GM12891 (cell line): Measurements from ENCODE around the gene HERPUD1.

Experiments
- DNase-seq: peaks from one replicate; pipeline ENCODE4 v3.0.0; 2011; ENCODE audit warnings: low spot score; ENCODE audit not compliant: insufficient read length
- FAIRE-seq: peaks from 2 replicates; lab custom pipeline; 2011; peaks lifted over from hg19 to GRCh38; lab: Jason Lieb, UNC
- PAX5 ChIP-seq: IDR thresholded peaks from 2 replicates; pipeline ENCODE4 v1.6.1; 2011; ENCODE audit warnings: low read length, moderate library complexity, mild to moderate bottlenecking; ENCODE audit not compliant: insufficient read depth, severe bottlenecking
- POLR2A ChIP-seq: IDR thresholded peaks from 2 replicates; pipeline ENCODE4 v1.6.1; 2011; ENCODE audit warnings: low read depth, low read length, control low read depth
- POLR2AphosphoS5 ChIP-seq: IDR thresholded peaks from 2 replicates; pipeline ENCODE4 v1.6.1; 2011; ENCODE audit warnings: low read depth, low read length, control low read depth
- POU2F2 ChIP-seq: IDR thresholded peaks from 2 replicates; pipeline ENCODE4 v1.6.1; 2011; ENCODE audit warnings: low read depth, mild to moderate bottlenecking, control low read depth, low read length, moderate library complexity
- SPI1 ChIP-seq: IDR thresholded peaks from 2 replicates; pipeline ENCODE4 v1.6.1; 2011; ENCODE audit warnings: low read depth, low read length, control low read depth
- TAF1 ChIP-seq: IDR thresholded peaks from 2 replicates; pipeline ENCODE4 v1.6.1; 2011; ENCODE audit warnings: low read depth, low read length, control low read depth

HERPUD1 gene

DNA sequence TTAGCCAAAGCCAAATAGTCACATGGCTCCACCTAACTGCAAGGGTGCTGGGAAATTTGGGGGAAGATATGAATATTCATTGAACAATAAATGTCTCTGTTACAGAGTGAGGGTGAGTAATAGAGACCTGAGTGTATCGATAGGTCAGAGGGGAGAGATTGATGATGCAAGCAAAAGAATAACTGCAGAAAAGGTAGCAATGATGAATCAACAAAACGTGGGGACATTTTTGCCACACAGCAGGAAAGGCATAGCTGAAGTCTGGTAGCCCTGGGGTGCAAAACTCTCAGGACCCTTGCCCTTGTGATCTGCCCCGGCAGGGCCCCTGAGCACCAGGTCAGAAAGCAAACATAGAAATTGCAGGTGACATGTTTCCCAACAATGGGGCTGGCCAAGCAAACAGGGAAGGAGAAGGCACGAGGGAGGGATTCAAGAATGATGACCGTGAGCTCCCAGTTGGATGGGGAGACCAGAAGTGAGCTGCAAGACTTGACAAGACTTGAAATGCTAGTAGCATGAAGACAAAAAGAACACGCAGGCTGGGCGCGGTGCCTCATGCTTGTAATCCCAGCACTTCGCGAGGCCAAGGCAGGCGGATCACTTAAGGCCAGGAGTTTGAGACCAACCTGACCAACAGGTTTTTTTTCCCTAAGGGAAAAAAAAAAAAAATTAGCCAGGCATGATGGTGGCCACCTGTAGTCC is 12.7 kb upstream of the HERPUD1 start:
- FAIRE-seq (no peak), DNase-seq (no peak)
- TF ChIP-seq POU2F2 (peak; percentile 89), POLR2A (no peak), PAX5 (no peak)

DNA sequence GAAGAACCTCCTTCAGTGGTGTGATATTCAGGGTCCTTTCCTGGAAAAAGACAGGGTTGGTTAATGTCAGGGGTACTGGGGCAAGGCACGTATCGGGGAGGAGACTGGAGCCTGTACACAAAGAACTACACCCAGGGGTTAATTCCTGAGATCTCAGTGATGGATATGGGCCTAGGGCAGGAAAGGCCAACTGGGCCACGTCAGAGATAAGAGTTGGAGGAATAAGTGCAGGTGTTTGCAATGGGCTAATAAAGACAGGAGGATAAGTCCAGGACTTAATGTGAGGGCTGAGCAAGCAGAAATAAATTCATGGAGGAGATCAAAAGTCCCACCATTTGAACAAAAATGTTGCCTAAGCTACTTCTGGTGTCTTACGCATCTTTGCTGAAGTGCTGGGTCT is 10.4 kb upstream of the HERPUD1 start:
- DNase-seq (no peak), FAIRE-seq (no peak)
- TF ChIP-seq TAF1 (no peak), POLR2A (no peak)

DNA sequence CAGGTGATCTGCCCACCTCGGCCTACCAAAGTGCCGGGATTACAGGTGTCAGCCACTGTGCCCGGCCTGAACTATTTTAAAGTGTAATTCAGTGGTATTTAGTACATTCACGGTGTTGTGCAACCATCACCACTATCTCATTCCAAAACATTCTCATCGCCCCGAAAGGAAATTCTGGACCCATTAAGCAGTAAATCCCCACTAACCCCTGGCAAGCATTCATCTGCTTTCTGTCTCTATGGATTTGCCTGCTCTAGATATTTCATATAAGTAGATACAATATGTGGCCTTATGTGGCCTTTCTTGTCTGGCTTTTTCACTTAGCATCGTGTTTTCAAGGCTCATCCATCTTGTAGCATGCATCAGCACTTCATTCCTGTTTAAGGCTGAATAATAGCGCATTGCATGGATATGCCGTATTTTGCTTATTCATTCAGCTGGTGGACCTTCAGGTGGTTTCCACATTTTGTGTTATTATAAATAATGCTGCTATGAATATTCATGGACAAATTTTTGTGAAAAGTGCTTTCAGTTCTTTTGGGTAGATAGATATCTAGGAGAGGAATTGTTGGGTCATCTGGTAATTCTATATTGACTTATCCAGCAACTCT is 8.4 kb upstream of the HERPUD1 start:
- FAIRE-seq (no peak), DNase-seq (no peak)
- TF ChIP-seq PAX5 (no peak), POLR2A (no peak), POU2F2 (no peak), SPI1 (no peak), TAF1 (no peak), POLR2AphosphoS5 (no peak)

DNA sequence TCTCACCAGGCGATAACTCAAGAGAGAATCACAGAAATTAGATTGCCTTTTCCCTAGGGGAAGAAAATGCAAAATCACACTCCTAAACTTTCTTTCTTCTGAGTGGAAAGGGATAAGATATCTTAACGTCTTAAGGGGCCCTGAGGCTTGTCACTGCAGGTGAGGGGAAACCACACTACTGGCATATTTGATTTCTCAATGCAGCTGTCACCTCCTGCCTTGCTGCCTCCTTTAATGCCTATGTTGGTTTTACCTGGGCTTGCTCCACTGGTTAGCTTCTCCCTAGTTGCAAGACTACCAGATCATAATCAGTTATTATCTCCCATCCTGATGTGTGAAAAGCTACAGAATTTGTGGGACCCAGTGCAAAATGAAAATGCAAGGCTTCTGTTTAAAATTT is 4.5 kb upstream of the HERPUD1 start:
- FAIRE-seq (no peak), DNase-seq (no peak)
- TF ChIP-seq TAF1 = no peak
- TF ChIP-seq POLR2AphosphoS5 = no peak
- no peak for TF ChIP-seq PAX5
- TF ChIP-seq SPI1 = no peak
- TF ChIP-seq POLR2A = no peak
- TF ChIP-seq POU2F2 = no peak

DNA sequence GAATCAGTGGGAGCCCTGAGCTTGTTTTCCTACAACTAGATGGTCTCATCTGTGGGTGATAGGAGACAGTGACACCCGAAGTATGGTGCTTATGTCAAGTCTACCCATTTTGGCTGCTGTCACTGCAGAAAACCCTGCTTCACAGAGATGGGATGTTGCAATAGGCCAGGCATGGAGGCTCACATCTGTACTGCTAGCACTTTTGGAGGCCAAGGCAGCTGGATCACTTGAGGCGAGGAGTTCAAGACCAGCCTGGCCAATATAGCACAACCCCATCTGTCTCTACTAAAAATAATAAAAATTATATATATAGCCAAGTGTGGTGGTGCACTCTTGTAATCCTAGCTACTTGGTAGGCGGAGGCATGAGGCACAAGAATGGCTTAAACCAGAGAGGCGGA is 2.3 kb upstream of the HERPUD1 start:
- TF ChIP-seq SPI1 (no peak), POLR2AphosphoS5 (no peak), TAF1 (no peak), PAX5 (no peak), POLR2A (no peak), POU2F2 (no peak)
- FAIRE-seq = no peak
- no peak for DNase-seq

DNA sequence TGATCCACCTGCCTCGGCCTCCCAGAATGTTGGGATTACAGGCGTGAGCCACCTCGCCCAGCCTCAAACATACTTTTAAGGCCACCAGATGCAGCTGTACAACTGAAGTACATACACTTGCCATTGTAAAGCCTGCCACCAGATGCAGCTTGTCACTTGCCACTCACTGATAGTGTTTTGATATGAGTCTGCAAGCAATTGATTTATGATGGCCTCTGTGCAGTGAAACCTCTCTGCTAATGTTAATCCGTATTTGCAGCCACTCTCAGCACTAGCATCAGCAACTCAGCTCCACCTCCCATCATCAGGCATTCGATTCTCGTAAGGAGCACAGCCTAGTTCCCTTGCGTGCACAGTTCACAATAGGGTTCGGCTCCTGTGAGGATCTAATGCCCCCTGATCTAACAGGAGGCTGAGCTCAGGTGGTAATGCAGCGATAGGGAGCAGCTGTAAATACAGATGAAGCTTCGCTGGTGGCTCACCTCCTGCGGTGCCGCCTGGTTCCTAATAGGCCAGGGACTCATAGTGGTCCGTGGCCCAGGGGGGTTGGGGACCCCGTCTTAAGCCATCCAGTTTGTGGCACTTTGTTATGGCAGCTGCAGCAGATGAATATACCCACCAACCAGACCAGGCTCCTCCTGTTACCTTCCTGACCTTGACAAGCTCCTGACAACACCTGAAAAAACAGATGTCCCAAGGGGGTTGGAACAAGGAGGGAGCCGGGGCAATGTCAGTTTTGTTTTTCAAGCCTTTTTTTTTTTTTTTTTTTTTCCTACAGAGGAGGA is 1.3 kb upstream of the HERPUD1 start:
- TF ChIP-seq POU2F2 = no peak
- TF ChIP-seq SPI1 = no peak
- TF ChIP-seq PAX5 = no peak
- no peak for TF ChIP-seq TAF1
- no peak for TF ChIP-seq POLR2A
- TF ChIP-seq POLR2AphosphoS5 = no peak
- FAIRE-seq (peak; percentile 81), DNase-seq (no peak)

DNA sequence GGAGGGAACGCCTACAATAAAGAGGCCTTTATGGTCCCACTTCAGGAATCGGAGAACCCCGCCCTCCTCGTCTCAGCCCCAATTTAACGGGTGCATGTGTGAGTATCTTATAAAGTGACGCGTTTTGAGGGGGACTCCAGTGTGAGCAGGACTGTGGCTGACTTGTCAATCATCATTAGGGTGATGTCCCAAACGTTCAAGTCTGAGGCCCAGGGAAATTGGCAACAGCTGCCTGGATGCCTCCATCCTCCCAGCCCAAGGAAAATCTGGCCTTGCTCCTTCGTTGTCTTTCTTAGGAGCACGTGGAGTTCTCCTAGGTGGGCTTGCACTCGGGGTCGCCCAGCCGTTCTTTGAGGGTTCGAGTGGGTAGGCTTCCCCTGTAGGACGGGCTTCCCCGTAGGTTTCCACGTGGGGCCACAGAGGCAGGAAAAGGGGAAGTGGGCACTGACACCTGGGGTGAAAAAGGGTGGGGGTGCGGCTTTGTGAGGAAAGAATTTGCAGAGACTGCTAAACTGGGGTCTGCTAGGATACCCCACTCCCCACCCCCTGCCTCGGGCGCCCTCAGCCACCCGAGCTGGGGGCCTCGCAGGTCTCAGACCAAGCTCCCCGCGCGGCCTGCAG is 561 bp upstream of the HERPUD1 start:
- no peak for FAIRE-seq
- TF ChIP-seq SPI1 (peak; percentile 99), PAX5 (no peak), POU2F2 (peak; percentile 15; the same call in 1 of the 2 replicates), POLR2A (no peak; the same call in 1 of the 2 replicates)
- no peak for DNase-seq

DNA sequence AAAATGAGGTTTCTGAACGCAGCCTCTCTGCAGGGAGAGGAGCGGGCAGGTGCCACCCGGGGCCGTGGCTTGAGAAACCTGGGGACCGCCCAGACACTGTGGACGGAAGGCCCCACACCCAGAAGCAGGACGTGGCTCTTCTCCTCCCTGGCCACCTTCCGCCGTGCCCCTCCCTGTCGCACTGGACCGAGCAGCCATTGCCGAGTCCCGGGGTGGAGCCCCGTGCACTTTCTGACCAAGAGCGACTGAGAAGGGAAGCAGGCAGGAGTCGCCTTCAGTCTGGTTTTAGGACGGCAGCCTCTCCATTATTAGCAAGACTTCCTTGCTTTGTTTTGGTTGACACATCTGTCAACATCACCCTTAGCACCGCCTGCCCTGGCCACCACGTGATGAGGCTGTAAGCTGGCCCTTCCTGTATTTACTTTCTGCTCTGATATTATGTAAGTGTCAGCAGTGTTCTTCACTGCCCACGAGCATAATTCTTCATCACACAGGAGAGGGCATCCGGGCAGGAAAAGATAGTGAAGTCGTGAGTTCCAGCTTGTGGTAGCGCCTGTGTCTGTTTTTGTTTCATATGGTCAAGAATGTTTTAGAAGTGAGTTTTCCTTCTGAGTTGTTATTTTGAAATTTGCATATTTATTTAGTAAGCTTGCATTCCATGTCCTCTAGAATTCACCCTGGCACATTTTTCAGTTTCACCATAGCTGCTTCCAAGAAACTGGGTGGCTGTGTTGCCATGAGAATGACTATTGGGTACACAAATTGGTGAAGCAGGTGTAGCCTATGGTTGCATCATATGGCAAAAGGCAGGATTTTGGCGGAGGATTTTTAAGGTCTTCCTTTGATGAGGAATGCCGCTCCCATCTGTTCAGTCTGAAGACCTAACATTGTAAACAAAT is 1.0 kb downstream of the HERPUD1 start:
- no peak for TF ChIP-seq TAF1
- TF ChIP-seq POU2F2 = no peak
- no peak for TF ChIP-seq POLR2A
- no peak; the same call in 1 of the 2 replicates for TF ChIP-seq SPI1
- TF ChIP-seq POLR2AphosphoS5 = peak; percentile 59; the same call in 1 of the 2 replicates
- no peak for TF ChIP-seq PAX5
- FAIRE-seq (peak; percentile 80), DNase-seq (no peak)
